Measurements from ENCODE around the gene USP32.
"Not testable (repeated sequence)": the region's sequence is repeated elsewhere in the genome, so short reads cannot be mapped to it uniquely, and the experiment has no call there.

USP32 gene

DNA sequence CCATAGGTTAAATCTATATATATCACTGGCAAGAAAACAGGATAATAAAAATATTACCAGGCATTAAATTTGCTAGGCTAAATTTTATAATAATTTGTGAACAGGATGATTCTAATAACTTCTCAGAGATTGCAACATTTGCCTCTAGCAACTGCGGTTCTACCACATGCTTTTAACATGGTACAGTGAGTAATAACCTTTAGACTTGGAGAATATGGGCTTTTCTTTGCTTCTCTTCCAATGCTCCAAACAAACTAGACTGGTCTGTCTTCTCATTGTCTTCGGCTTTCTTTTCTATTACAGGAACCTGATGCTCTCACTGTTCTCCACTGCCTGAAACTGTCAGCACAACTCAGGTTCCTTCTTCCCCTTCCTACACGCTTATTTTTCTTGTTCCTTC is 161.6 kb downstream of the USP32 start:
- no peak for DNase-seq (ENCODE audit: low read depth)

GRCh38 chr17:60229188-60229802 is 162.6 kb downstream of the USP32 start:
- peak; percentile 29 for DNase-seq (ENCODE audit: low read depth)

DNA sequence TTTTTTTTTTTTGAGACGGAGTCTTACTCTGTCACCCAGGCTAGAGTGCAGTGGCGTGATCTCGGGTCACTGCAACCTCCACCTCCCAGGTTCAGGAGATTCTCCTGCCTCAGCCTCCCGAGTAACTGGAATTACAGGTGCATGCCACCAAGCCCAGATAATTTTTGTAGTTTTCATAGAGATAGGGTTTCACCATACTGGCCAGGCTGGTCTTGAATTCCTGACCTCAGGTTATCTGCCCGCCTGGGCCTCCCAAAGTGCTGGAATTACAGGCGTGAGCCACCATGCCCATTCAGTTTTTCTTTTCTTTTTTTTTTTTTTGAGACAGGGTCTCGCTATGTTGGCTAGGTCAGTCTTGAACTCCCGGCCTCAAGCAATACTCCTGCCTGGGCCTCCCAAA is 164.7 kb downstream of the USP32 start:
- DNase-seq (ENCODE audit: low read depth): not testable (repeated sequence)

DNA sequence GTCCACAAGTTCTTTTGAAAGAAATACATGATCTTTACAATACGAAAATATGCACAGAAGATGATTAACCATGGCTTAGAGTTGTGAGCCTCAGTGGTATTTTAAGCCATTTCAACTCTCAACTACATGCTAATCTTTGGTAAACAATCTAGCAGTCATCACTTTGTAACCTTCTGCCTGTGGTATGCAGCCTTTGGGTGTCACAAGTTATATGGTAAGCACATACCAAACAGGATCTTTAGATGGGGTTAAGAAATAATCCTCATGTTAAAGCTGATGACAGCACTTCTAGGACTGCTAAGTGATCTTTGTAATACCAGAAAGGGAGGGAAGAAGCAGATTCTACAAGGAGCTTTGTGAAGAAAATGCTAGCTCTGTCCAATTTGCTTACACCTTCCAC is 167.9 kb downstream of the USP32 start:
- no peak for DNase-seq (ENCODE audit: low read depth)

DNA sequence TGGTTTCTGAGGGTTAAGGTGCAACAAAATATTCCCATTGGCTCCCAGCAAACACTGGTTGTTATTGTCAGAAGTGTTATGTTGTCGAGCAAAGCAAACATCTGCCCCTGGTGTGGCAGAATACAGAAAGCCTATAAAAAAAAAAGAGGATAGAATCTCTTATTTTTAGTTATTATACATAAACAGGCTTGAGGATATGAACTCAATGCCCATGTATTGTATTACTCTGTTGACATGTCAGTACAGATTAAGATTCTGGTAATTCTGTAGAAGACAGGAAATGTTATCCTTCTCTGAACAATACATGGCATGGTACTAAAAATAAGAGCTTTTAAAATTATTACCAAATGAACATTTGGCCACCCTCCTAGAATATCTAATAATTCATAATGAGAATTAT is 168.5 kb downstream of the USP32 start:
- DNase-seq (ENCODE audit: low read depth): no peak

DNA sequence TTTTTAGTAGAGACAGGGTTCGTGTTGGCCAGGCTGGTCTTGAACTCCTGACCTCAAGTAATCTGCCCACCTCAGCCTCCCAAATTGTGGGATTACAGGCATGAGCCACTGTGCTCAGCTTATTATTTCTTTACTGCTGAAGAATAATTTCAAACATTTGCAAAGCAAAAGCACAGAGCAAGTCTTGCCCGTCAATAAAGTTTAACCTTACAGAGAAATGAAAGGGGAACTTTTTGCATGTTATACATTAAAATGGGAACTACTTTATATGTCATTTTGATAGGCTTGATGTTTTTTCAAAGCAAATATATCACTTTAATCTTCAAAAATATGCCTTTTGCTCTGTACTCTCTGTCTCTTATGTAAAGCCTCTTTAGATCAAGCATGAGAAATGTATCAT is 173.2 kb downstream of the USP32 start:
- not testable (repeated sequence) for DNase-seq (ENCODE audit: low read depth)

- DNase-seq (ENCODE audit: low read depth): not testable (repeated sequence)
Observed at GRCh38 chr17:60215895-60216294, 176.0 kb downstream of the USP32 start.

DNA sequence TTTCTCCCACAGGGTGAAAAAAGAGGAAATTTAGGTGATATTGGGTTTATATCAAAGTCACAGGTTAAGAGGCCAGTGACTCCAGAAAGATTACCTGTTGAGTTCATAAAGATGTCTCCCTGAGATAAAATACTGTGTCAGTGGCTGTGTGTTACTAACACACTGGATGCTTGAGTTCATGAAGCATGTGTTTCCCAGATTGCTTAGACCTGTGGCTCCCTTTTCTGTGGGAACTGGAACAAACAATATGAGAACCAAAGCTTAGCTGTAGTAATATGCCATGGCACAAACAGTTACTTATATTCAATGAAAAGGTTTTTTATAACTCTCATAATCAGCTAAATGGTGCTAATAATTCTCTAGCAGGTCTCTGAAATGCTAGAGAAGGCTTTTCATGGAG is 180.7 kb downstream of the USP32 start:
- not testable (repeated sequence) for DNase-seq (ENCODE audit: low read depth)

DNA sequence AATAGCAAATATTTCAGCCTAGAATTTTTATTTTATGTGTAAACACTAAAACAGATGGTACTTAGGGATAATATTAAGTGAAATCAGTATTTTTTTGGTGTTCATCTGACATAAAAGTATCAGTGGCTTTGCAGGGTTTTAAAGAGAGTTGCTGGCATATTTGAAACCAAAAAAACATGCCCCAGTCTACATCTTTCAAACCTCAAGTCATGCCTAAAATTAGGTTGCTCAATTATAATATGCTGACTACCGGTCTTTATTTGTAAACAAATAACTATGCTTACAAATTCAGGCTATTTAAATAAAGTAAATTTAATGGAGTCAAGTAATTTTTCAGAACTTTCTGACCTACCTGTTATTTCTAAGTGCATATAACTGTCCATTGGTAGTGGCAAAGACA is 183.6 kb downstream of the USP32 start:
- not testable (repeated sequence) for DNase-seq (ENCODE audit: low read depth)

DNA sequence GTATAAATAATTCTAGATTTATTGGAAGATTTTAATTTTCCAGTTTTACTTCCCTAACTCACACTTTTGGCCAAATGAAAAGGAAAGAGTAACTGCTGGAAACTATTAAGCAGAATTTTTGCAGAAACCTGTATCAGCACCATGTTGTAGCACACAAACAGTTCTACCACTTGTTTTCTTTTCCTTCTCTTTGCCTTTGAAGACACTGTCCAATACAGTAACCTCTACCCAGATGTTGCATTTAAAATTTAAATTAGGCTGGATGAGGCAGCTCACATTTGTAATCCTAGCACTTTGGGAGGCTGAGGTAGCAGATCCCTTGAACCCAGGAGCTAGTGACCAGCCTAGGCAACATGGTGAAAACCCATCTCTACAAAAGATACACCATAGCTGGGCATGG is 186.2 kb downstream of the USP32 start:
- DNase-seq (ENCODE audit: low read depth): not testable (repeated sequence)

- not testable (repeated sequence) for DNase-seq (ENCODE audit: low read depth)
Observed at GRCh38 chr17:60198630-60199029, 193.3 kb downstream of the USP32 start.

DNA sequence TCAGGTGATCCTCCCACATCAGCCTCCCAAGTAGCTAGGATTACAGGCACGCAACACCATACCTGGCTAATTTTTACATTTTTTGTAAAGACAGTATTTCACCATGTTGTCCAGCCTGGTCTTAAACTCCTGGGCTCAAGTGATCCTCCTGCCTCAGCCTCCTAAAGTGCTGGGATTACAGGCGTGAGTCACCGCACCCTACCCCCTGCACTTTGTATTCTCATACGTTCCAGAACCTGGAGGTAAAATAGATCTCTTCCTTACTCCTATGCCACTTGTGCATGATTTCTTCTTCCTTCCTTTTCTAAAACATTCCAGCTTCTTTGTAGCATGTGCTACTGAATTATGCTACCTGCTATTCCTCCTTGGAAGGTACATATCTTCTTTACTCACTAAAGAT is 197.8 kb downstream of the USP32 start:
- DNase-seq (ENCODE audit: low read depth): not testable (repeated sequence)

DNA sequence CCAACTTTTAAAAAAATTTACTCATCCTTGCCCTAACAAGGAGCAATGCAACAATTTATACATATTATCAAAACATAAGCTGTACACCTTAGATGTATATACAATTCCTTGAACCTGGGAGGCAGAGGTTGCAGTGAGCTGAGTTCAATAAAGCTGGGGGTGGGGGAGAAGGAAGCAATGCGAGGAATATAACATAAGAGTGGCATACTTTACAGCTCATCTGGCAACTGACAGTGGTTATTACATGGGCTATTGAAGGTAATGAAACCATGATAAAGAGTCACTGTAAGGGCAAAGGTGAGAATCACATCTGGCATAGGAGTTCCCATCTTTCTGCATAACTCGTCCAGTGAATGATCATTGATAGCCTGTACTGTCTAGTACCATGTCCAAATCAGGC is 198.5 kb downstream of the USP32 start:
- DNase-seq (ENCODE audit: low read depth): no peak

DNA sequence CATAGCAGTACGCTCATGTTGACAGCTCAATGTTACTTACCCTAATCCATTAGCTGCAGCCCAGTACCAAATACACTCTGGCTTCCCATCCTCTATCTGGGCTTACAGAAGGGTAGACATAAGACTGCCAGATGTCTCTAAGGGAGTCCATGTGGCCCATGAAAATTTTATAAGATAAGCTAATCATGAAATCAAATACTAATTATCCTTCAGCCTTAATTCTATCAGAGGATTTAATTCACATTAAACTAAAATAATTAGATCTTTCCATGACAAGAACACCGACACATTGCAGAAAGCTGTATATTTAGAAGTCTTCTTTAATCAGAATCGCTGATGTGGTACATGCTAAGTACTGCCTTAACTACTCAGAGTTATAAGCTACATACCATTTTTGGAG is 198.9 kb downstream of the USP32 start:
- DNase-seq (ENCODE audit: low read depth): not testable (repeated sequence)

DNA sequence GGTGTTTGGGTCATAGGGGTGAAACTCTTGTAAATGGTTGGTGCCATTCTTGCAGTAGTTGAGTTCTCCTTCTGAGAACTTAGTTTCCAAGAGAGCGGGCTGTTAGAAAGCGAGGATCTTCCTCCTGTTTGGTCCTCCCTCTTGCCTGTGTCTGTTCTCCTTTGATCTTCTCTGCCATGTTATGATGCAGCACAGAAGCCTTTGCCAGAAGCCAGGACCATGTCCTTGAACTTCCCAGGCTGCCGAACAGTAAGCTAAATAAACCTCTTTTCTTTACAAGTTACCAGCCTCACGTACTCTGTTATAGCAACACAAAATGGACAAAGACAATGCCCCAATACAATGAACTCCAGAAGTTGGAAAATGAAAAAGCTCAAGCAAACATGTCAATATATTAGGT is 201.9 kb downstream of the USP32 start:
- DNase-seq (ENCODE audit: low read depth): not testable (repeated sequence)

DNA sequence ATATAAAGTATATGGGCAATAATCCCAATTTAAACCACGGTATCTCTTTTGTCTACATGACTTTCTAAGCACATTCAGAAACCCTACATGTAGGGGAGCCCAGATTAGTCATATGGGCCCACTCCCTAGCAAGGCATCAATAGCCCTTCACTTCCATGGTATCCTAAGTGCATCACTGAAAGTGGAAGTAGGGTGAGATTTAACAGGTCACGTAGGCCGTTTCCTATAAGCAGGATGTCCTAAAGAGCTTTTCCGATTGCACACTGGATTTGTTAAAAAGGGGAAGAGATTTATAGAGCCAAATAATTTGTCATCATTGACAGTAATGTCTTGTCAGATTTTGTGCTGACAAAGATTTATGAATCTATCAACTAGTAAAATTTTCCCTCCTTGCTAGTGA is 203.2 kb downstream of the USP32 start:
- no peak for DNase-seq (ENCODE audit: low read depth)

- not testable (repeated sequence) for DNase-seq (ENCODE audit: low read depth)
Observed at GRCh38 chr17:60186846-60187745, 204.8 kb downstream of the USP32 start.

DNA sequence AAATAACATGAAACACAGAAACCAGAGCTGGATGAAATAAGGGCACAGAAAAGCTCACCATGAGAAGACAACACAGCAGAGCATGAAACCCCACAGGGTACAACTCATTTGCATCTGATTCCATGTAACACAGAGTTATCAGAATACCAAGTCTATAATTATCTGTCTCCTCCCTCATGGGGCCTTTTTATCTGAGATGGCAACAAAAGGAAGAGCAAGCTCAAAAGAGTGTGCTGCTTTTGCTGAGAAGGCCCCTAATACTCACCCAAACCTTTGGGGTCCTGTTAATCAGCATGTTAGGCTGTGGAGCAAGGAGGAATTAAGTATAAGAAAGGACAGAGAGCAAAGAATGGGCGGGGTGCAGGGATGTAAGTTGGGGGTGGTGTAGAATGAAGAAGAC is 205.6 kb downstream of the USP32 start:
- not testable (repeated sequence) for DNase-seq (ENCODE audit: low read depth)

DNA sequence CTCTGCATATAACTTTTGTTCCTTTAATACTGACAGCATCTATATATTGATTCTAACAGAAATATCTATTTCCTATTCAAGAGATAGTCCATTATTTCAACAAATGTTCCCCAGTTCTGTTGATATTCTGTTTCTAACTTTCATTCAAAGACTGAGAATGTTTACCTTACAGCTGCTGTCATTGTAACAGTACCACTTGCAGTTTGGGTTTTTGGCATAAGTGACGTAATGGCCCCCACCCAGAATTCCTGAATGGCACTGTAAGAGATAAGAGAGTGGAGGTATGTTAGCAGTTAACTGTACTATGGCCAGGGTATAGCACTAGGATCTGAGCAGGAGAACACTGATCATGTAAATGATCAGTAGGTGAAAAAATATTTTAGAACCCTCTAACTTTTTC is 211.6 kb downstream of the USP32 start:
- not testable (repeated sequence) for DNase-seq (ENCODE audit: low read depth)

GRCh38 chr17:60178180-60178579 is 213.8 kb downstream of the USP32 start:
- not testable (repeated sequence) for DNase-seq (ENCODE audit: low read depth)

DNA sequence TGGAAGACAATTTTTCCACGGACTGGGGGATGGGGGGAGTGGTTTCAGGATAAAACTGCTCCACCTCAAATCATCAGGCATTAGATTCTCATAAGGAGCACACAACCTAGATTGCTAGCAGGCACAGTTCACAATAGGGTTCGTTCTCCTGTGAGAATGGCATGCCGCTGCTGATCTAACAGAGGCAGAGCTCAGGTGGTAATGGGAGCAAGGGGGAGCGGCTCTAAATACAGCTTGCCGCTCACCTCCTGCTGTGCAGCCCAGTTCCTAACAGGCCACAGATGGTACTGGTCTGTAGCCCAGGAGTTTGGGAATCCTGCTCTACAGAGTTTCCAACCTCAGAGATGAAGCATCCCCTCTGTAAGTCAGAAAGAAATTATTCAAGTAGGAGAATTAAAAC is 215.2 kb downstream of the USP32 start:
- DNase-seq (ENCODE audit: low read depth): not testable (repeated sequence)

GRCh38 chr17:60174767-60175166 is 217.2 kb downstream of the USP32 start:
- not testable (repeated sequence) for DNase-seq (ENCODE audit: low read depth)

DNA sequence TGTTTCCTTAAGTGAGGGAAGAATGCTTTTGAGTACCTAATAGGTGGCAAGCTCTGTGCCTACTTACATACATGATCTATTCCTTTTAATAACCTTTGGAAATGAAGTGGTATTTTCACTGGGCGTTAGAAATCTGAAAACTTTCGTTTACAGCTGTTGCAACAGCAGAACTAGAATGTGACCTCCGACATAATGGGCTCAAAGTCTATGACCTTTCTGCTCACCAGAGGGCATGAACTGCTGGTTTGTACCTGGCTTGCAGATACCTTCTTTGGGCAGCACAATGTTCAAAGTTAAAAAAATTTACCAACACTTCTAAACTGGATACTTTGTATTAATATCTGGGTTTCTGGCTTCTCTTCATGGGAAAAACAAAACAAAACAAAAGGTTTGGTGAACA is 217.9 kb downstream of the USP32 start:
- DNase-seq (ENCODE audit: low read depth): no peak

Measured in HS-5 (cell line).